Measurements from ENCODE around the gene ABCA13.

Gene ABCA13

DNA sequence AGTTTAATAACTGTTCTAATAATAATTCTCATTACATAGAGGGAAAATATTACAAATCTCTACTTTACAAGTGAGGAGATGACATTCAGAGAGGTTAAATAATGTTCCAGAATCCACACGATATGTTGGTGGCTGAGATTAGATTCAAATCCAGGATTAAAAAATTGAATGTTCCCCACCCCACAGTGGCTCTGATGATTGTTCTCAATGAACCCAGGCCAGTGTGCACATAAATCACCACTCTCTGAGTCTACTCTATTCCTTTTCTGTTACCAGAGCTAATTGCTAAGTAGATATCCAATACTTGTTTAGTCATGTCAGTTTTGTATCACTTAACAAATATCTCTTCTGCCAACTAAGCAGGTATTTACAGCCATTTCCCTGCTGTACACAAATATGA, 281.0 kb downstream of the ABCA13 start:
- peak; percentile 3 for DNase-seq

DNA sequence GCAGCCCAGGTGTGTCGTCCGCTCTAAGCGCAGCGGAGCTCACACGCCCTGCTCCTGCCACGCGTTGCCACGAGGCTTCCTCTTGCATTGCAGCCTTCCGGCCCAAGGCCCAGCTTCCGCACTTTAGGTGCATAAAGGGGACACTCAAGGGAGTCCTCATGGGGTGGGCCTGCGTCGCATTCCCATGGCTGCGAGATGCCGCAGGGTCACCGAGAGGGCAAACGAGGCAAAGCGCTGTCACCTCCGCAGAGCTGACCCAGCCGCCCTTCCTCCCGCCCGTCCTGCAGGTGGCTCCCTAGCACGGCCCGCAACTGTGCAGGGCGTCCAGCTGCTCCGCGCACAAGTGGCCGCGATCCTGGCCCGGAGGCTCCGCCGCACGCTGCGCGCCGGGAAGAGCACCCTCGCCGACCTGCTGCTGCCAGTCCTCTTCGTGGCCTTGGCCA, 283.5 kb downstream of the ABCA13 start:
- no peak for DNase-seq

GRCh38 chr7:48455363-48455762, 284.1 kb downstream of the ABCA13 start:
- DNase-seq: no peak

- no peak for DNase-seq
Observed at GRCh38 chr7:48458701-48459524, 287.7 kb downstream of the ABCA13 start.

- no peak for DNase-seq
Observed at GRCh38 chr7:48466713-48467112, 295.5 kb downstream of the ABCA13 start.

- DNase-seq: no peak
Observed at GRCh38 chr7:48471196-48471595, 299.9 kb downstream of the ABCA13 start.

GRCh38 chr7:48472640-48473039, 301.4 kb downstream of the ABCA13 start:
- no peak for DNase-seq

GRCh38 chr7:48473205-48473865, 302.1 kb downstream of the ABCA13 start:
- no peak for DNase-seq

DNA sequence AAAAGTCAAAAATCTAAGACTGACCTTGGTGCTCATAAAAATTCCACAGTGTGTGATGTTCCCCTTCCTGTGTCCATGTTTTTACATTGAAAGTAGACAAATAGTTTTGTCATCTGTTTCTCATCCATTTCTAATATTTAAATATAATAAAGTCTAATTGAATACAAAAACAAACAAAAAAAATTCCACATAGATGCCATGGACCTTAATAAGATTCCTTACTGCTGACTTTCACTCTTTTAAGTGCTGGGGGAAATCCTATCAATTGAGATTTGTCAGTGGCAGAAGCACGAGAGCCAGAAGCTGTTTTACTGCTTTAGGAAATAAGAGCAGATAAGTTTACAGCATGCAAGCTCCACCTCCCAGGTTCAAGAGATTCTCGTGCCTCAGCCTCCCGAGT, 310.0 kb downstream of the ABCA13 start:
- DNase-seq: no peak

DNA sequence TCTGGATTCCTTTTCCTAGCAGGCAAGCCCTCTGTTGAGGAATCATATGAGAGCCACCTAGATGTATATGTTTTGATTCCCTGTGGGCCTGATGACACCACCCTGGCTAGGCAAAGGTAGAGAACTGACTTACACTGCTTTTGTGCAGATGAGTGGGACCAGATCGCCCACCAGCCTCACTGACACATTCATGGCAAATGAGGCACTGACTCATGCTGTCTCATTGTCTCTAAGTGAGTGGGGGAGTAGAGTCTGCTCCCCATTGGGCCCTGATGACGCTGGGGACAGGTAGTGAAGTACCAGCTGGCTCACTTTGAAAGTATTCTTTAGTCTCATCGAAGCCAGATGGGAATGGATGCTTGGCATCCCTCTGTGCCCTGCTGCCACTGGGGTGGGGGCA, 326.3 kb downstream of the ABCA13 start:
- DNase-seq: no peak

GRCh38 chr7:48502021-48502420, 330.8 kb downstream of the ABCA13 start:
- no peak for DNase-seq

- no peak for DNase-seq
Observed at GRCh38 chr7:48505051-48505450, 333.8 kb downstream of the ABCA13 start.

DNA sequence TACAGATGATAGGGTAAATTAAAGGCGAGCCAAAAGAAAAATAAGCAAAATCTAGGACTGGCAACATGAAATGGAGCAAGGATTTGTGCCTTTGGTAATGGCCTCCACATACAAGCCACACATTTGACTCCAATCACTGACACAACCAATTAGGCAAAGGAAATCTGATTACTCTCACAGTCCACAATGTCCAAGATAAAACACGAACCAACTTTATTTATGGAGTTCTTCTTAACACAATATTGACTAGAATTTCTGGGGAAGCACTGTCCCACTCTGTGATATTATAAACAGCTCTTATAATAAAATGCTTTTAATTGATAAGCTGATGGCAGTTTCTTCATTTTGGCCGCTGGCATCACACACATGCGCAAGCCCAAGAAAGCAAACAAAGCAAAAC, 334.2 kb downstream of the ABCA13 start:
- no peak for DNase-seq

DNA sequence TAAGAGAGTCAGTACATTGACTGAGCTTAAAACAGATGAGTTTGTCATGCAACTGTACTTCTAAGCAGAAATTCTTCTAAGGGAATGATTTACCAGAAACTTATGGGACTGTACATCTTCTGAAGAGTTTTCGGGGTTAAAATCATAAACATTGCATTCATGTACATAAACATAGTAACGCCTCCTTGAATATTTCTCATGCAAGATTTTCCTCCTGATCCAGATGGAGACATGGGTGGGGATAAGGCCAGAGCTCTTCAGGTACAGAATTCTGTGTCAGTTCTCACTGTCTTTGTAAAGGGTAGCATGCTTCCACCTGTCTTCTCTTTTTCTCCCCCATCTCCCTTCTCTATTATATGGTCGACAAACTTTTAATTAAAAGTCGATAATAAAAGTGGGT, 335.3 kb downstream of the ABCA13 start:
- no peak for DNase-seq

DNA sequence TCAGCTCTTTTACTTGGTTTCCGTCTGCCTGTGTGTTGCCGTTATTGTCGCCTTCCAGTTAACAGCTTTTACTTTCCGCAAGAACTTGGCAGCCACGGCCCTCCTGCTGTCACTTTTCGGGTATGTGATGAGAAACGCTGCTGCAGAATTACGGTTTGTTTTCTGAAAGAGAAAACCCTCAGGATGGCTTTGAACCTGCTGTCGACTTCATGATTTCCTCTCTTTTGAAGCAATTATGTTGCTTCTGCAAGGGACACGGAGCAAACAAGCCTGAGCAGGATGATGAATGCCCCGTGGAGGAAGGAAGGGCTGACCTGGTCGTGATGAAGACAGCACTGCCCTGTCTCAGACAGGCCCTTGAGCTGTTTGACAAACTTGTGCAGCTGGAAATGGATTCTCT, 339.8 kb downstream of the ABCA13 start:
- DNase-seq: no peak

DNA sequence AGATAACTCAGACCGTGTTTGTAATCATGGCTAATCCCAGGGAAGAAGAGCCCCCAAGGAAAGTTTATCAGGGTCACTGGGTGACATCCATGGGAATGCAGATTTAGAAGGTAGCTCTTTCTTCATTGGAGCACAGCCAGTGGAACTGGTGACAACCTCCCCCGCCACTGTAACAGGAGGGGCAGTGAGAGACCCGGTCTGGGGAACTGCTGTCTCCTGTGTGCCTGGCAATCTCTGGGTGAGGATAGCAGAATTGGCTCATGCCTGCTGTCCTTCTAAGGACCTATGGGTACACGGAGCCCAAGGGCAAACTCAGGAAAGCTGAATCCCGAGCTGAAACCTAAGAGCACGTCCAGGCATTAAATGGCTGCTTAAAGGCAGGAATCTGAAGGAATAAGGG, 341.6 kb downstream of the ABCA13 start:
- no peak for DNase-seq

DNA sequence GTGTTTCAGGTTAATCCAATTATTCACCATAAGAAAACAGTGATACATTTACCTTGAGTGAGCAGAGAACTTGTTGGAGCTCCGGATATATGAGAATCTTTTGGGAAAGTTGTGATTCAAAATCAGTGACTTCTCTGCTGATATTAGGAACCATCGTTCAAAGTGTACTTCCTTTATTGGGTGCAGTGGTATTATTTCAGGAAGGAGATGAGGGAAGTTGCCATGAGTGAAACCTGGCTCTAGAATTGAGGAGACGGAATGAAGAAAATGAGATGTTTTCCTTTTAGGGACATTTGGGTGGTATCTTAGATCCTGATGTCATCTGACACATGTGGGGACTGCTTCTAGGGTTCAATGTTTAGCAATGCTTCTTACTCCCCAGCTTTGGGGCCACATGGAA, 343.9 kb downstream of the ABCA13 start:
- DNase-seq: no peak

- DNase-seq: no peak
Observed at GRCh38 chr7:48518092-48518491, 346.8 kb downstream of the ABCA13 start.

DNA sequence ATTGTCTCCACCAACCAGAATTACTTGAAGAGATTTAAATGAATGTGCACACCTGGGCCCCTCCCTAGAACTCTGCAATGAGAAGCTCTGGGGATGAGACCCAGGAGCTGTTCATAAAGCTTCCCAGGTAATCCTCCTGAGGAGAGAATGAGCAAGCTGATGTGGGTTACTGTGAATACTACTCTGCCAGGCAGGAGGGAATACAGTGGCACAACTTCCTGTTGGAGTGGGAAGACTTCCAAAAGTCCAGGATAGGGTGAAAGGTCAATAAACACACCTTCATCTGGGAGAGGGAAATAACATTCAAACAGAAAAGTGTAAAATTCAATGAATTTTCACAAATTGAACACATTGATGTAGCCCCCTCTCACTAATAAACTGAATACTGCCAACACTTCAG, 351.4 kb downstream of the ABCA13 start:
- DNase-seq: no peak

DNA sequence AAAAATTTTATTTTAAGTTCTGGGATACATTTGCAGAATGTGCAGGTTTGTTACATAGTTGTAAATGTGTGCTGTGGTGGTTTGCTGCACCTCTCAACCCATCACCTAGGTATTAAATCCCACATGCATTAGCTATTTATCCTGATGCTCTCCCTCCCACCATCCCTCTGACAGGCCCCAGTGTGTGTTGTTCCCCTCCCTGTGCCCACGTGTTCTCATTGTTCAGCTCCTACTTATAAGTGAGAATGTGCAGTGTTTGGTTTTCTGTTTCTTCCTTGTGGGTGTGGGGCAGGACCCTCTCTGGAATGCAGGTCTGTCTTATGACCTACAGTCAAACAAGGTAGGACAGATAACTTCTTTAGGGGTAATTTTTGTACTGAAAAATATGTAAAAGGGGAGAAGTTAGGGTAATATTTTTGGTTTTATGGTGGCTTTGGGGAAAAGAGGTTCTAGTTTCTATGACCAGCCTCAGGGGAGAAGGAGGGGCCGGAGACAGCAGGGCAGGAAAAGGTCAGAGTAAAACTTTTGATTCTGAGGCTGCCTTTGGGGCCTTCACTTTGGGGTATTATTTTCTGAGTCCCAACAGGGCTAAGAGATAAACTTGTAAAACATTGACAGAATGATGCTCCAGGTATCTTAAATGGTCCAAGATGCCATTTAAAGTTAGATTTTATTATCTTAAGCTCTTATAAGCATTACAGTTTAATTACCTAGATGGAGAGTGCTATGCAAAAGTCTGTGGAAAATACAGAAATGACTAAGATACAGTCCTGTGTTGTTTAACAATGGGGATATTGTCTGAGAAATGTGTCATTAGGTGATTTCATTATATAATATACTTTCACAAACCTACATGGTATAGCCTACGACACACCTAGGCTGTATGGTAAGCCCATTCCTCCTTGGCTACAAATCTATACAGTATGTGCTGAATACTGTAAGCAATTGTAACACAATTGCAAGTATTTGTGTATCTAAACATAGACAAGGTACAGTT, 354.8 kb downstream of the ABCA13 start:
- DNase-seq: no peak

DNA sequence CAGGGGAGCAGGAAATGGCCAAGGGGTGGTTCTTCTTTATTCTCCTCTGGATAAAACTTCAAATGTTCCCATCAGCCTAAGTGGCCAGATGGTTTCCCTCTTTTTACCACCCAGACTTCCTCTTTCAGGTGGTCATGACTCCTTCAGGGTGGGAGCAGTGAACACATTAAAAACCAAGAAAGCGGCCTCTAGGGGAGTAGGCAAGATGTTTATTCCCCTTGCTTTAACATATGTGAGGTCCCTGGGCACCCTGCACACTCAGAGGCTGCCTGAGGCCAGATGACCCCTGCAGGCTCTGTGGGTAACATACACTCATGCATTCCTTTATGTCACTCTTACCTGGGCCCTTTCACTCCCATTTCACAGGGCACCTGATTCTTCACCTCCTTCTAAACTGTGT, 357.4 kb downstream of the ABCA13 start:
- no peak for DNase-seq

DNA sequence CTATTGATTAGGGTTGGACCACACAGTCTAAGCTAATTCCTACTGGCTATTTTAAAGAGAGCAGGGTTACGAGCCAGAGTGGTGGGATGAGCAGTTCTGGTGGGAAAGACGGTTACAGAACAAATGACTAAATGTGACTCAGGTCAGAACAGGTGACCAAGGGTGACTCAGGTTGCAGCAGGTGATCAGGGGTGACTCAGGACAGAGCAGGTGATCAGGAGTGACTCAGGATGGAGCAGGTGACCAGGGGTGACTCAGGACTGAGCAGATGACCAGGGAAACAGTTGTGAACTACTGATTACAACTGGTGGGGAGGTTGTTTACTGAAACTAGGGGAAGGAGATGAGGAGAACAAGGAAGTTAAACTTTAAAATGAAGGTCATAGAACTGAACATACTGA, 366.3 kb downstream of the ABCA13 start:
- no peak for DNase-seq

DNA sequence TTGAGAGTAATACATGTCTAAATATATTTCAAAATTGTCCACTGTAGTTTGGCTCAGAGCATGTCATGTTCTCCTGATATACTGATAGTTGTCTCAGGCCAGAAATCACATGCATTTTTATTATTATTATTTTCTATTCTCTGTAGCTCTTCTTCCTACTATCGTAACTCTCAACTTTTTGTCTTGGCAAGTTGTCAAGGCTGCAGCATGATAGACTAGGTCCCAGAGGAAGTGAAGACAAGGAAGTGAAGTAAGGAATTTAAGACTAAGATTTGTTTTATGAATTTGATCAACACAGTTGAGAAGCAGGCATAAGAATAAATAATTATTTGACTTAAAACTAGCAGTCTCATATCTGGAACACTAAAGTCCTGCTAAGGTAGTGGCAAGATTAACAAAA, 369.5 kb downstream of the ABCA13 start:
- DNase-seq: no peak
